Body of pancreas (tissue), 4 donors: ENCODE results near the gene RIPK4.

Experiments used
- POLR2A ChIP-seq, 3 donors: fragments of 450-650 bp; IDR thresholded peaks; one replicate each; pipeline ENCODE4 v1.6.1; 2016; ENCODE audit warnings: antibody characterized with exemption in 3 of 3, mild to moderate bottlenecking in 2 of 3
- TF ChIP-seq, protein P1 (sequence below), 7 experiments: fragments of 450-650 bp in 4 of 7; fragments of 200-600 bp in 3 of 7; sonication (generic) in 3 of 7; IDR thresholded peaks; one replicate each; pipeline ENCODE4 v1.5.1; 2016 to 2019; ENCODE audit warnings: antibody characterized with exemption in 7 of 7

DNA sequence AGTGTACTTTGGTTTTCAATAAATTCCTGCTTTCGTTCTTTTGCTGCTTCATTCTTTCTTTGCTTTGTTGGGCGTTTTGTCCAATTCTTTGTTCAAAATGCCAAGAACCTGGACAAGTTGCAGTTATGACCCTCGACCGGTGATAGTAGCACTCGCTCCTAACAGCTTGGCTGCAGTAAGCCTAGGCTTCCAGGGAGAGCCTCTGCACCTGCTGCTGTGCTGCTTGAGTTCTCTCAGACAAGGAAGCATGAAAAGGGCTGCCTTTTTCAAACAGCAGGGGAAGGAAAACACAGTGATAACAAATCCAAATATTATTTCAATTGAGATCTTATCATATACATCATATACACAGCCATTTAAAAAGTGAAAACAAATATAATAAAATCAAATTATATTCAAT is 12.8 kb upstream of the RIPK4 start:
- no peak for TF ChIP-seq POLR2A (IDR thresholded peaks at IDR 0.05)
- TF ChIP-seq, protein P1, sequence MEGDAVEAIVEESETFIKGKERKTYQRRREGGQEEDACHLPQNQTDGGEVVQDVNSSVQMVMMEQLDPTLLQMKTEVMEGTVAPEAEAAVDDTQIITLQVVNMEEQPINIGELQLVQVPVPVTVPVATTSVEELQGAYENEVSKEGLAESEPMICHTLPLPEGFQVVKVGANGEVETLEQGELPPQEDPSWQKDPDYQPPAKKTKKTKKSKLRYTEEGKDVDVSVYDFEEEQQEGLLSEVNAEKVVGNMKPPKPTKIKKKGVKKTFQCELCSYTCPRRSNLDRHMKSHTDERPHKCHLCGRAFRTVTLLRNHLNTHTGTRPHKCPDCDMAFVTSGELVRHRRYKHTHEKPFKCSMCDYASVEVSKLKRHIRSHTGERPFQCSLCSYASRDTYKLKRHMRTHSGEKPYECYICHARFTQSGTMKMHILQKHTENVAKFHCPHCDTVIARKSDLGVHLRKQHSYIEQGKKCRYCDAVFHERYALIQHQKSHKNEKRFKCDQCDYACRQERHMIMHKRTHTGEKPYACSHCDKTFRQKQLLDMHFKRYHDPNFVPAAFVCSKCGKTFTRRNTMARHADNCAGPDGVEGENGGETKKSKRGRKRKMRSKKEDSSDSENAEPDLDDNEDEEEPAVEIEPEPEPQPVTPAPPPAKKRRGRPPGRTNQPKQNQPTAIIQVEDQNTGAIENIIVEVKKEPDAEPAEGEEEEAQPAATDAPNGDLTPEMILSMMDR (IDR thresholded peaks at IDR 0.05), result no peak
